Raji (cell line): ENCODE results near the gene SMYD3.

Source experiments
- POLR2A ChIP-seq: IDR thresholded peaks from 2 replicates; pipeline ENCODE4 v1.6.1; 2011; ENCODE audit warnings: low read depth, low read length, control low read depth; ENCODE audit not compliant: insufficient read depth

The SMYD3 gene

GRCh38 chr1:245858022-245858721 is 648.9 kb downstream of the SMYD3 start:
- TF ChIP-seq POLR2A = no peak

DNA sequence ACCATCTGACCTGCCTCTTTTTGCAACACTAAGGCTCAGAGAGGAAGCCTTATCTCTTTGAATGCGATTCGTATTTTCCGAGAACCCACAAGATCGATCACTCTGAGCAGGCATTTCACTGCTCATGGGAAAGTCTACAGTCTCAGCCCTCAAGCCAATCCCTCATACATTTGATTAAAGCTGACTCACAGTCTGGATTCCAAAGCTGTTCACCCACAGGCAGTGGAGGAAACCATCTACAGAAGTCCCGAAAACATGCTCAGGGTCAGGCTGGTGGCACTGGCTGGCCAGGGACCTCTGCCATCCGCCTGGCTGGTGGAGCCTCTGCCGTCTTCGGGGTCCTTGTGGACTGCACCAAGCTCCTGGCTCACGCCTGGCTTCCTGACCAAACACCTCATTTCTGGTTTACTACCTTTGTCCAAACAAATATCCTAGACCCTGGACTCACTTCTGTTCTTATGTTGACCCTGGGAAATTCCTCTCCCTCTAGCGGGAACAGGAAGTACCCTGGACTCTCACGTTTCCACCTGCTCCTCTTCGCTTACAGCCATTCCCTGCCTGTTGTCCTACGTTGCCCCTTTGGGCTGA is 650.0 kb downstream of the SMYD3 start:
- no peak for TF ChIP-seq POLR2A

DNA sequence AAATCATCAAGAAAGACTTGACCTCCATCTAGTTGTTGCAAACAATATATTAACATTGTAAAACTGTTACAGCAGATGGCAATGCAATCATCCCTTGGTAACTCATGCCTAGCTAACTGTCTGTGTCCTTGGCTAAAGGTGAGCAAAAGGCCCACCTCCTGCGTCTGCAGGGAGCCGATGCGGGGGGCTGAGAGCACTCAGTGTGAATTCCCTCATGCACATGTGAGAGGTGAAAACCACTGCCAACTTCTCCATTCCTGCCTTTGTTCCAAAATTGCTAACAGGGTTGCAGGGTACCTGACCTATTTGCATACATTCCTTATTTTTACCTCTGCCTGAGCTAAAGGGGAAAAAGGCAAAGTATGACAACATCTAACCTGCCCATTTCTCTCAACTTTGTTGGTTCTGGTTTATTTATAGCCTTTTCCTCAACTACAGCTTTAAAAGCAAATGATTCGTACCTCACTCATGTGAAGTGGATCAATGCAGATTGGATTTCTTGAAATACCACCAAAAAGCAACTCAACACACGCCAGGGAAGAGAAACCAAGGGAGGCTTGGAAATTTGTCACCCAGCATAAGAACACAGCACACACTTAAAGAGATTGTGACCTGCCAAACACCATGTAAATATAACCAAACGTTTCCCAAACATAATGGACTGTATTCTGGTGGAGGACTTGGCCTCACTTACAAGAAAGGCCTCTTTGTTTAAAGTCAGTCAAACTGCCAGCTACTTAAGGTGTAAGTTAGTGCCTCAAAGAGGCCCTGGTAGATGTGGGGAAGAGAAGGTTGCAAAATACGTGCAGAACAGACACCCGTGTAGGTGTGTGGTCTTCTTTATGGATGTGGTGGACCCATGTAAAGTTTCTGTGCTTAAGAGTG is 651.0 kb downstream of the SMYD3 start:
- no peak for TF ChIP-seq POLR2A

DNA sequence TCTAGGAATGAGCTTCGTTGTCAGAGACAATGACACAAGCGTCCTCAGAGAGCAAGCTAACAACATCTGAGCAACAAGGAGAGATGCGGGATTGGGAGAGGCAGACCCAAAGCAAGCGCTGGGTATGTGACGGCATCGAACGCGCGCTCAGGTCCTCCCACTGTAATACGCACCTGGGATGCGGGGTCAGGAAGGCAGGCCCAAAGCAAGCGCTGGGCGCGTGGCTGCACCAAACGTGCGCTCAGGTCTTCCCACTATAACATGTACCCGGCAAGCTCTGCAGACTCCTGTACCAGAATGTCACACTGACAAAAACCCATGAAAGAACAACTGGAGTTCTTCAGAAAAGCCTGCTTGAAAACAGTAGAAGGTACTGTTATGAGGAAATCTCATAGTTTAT is 653.8 kb downstream of the SMYD3 start:
- TF ChIP-seq POLR2A = no peak

DNA sequence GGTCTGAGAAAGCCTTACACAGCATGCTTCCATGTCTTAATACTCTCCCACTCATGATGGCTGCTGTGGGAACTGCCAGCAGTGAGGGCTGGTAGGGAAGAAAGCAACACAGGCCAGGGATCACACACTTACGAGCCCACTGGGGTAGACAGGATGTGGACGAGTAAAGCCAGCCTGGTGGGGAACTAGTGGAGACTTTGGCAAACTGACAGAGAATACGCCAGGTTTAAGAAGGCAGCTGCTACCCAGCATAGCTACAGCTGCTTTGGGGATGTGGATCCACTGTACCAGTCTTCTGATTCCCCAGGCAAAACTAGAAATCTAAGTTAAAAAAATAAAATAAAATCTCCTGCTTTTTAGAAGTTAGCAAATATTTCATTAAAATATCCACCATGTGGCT is 664.0 kb downstream of the SMYD3 start:
- TF ChIP-seq POLR2A = no peak

DNA sequence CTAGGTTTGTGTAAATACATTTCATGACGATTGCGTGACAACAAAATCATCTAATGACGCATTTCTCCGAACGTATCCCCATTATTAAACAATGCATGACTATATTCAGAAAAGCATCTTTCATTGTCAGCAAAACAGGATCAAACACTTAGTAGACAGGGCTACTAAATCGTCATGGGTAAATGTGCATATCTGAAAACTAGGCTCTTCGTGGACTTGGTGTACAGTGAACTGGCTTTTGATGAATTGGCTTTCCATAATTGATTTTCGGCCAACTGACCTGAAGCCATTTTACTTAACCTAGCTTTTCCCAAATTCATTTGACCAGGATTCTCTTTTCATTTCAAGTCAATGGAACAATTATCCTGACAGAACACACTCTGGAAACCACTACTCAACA is 665.0 kb downstream of the SMYD3 start:
- TF ChIP-seq POLR2A = no peak

- TF ChIP-seq POLR2A = no peak
Measured at GRCh38 chr1:245840971-245841370, 666.1 kb downstream of the SMYD3 start.

- TF ChIP-seq POLR2A = no peak
Measured at GRCh38 chr1:245837718-245838117, 669.4 kb downstream of the SMYD3 start.

- no peak for TF ChIP-seq POLR2A
Measured at GRCh38 chr1:245835386-245835785, 671.7 kb downstream of the SMYD3 start.

GRCh38 chr1:245834002-245834401 is 673.1 kb downstream of the SMYD3 start:
- no peak for TF ChIP-seq POLR2A

GRCh38 chr1:245832771-245833527 is 674.1 kb downstream of the SMYD3 start:
- TF ChIP-seq POLR2A = no peak

DNA sequence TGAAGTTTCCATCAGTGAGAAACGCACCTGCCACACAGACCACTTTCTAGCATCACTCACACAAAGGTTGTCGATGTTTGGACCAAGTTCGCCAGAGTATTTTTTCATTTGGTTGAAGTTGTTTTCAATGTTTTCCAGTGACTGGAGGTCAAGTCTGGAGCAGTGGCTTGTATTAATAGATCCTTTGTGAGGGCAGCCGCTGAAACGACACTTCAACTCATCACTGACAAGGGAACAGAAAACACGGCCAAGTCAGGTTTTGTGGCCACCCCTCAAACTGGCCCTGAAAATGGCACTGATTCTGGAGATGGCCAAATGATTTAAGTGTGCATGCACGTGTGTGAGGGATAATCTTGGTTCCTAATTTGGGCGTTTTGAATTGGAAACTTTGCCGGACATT is 675.6 kb downstream of the SMYD3 start:
- TF ChIP-seq POLR2A = no peak

- no peak for TF ChIP-seq POLR2A
Measured at GRCh38 chr1:245829826-245830225, 677.3 kb downstream of the SMYD3 start.

- TF ChIP-seq POLR2A = no peak
Measured at GRCh38 chr1:245829194-245829593, 677.9 kb downstream of the SMYD3 start.

DNA sequence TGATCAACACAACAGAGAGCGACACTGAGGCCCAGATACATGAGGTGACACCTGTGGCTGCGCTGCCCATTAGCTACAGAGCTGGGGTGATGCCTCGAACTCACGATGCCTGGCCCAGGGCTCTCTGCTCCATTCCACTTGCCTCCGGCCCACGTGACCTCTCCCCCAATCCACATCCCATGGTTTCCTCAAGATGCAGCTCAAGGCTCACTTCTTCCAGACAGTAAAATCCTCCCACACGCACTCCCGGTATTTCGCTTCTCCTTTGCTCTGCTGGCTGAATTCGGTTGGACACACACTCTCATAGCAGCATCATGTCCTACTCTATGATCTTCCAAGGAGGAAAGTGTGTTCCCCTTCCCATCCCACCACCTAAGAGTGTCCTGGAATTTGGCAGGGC is 679.8 kb downstream of the SMYD3 start:
- no peak for TF ChIP-seq POLR2A

DNA sequence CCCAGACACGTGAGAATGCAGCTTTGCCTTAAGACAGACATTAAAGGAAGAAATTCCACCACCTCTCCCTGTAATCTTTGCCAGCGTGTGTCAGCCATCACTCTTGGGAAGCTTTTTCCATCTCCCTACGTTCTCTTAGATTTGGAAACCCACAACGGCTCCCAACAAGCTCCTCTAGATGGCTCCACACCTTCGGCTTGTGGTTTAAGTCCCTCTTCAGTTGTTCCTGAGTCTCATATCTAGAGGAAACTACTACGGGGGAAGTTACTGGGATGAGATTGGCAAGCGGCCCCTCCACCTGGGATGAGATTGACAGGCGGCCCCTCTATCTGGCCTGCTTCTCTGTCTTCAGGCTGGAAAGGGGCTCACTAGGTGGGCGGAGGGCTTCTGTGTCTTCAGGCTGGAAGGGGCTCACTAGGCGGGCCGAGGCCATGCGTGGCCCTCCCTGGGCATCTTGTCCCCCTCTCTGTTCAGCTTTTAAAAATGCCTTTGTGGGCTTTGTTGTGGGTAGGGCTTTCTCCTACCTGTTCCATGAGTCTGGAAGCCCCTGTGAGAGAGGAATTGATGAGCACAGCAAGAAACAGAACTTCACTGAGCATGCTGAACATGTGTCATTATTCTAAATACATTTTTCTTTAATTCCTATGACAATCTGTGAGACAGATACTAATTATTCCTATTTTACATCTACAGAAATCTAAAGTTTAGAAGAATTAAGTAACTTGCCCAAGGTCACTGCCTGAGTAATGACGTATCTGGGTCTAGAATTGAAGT is 681.8 kb downstream of the SMYD3 start:
- no peak for TF ChIP-seq POLR2A
